ENCODE measurements around the gene AKT1S1.

AKT1S1 gene

GRCh38 chr19:49849433-49850220 is 27.5 kb downstream of the AKT1S1 start:
- Histone ChIP-seq H3K79me2 (ENCODE audit: control insufficient read depth, insufficient read depth, low read length, unreplicated experiment) (peaks cover 26% of the 10 kb centered on the region), H3K4me3 (ENCODE audit: low read depth, low read length) (peak overlapping the region; percentile 96), H3K27me3 (ENCODE audit: insufficient read depth, low read length) (no peaks in the 10 kb centered on the region), H3K27ac (ENCODE audit: low read depth, low read length) (no peak overlapping the region), H3K4me1 (ENCODE audit: control insufficient read depth, insufficient read depth, low read length, unreplicated experiment) (peaks cover 18% of the 10 kb centered on the region), H2AFZ (ENCODE audit: low read length, unreplicated experiment) (no peak overlapping the region), H3K36me3 (ENCODE audit: insufficient read depth, low read length) (no peaks in the 10 kb centered on the region)

- H3K4me3 ChIP-seq (ENCODE audit: low read depth, low read length), result no peak overlapping the region
- no peaks in the 10 kb centered on the region for H3K36me3 ChIP-seq (ENCODE audit: insufficient read depth, low read length)
- no peak overlapping the region for H3K27ac ChIP-seq (ENCODE audit: low read depth, low read length)
- no peaks in the 10 kb centered on the region for H3K27me3 ChIP-seq (ENCODE audit: insufficient read depth, low read length)
- H3K4me1 ChIP-seq (ENCODE audit: control insufficient read depth, insufficient read depth, low read length, unreplicated experiment), result peaks cover 18% of the 10 kb centered on the region
- H2AFZ ChIP-seq (ENCODE audit: low read length, unreplicated experiment), result no peak overlapping the region
- H3K79me2 ChIP-seq (ENCODE audit: control insufficient read depth, insufficient read depth, low read length, unreplicated experiment), result peaks cover 25% of the 10 kb centered on the region
These were observed 28.2 kb downstream of the AKT1S1 start for GRCh38 chr19:49848938-49849337.

DNA sequence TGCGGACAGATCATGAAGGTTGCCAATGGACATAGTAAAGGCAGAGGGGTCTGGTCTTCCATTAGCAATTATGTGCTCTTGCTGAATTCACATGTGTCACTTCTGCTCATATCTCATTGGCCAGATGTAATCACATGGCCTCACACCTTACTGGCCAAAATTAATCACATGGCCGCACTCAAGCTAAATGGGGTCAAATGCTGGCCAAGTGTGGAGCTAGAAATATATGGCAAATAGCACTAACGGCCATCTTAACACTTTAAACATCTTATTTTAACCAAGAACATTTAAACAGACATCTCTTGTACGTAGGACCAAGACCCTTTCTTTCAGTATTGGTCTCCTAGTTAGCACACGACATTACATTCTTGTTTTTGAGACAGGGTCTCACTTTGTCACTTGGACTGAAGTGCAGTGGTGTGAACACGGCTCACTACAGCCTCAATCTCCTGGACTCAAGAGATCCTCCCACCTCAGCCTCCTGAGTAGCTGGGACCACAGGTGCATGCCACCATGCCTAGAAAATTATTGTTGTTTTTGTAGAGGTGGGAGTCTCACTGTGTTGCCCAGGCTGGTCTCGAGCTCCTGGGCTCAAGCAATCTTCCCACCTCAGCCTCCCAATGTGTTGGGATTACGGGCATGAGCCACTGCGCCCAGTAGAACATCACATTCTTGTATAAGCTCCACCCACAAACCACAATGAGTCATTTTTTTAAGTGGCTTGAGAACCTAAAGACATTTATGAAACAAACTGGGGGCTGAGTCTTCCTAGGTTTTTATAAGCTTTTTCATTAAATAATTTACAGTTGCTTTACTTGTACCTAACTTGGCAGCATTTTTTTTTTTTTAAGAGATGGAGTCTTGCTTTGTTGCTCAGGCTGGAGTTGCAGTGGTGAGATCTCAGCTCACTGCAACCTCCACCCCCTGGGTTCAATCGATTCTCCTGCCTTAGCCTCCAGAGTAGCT is 29.1 kb downstream of the AKT1S1 start:
- H3K79me2 ChIP-seq (ENCODE audit: control insufficient read depth, insufficient read depth, low read length, unreplicated experiment), result peaks cover 19% of the 10 kb centered on the region
- peaks cover 18% of the 10 kb centered on the region for H3K4me1 ChIP-seq (ENCODE audit: control insufficient read depth, insufficient read depth, low read length, unreplicated experiment)
- no peaks in the 10 kb centered on the region for H3K27me3 ChIP-seq (ENCODE audit: insufficient read depth, low read length)
- H3K36me3 ChIP-seq (ENCODE audit: insufficient read depth, low read length), result no peaks in the 10 kb centered on the region
- no peak overlapping the region for H2AFZ ChIP-seq (ENCODE audit: low read length, unreplicated experiment)
- H3K27ac ChIP-seq (ENCODE audit: low read depth, low read length), result no peak overlapping the region
- no peak overlapping the region for H3K4me3 ChIP-seq (ENCODE audit: low read depth, low read length)

GRCh38 chr19:49846408-49846807 is 30.7 kb downstream of the AKT1S1 start:
- Histone ChIP-seq H3K27ac (ENCODE audit: low read depth, low read length) (no peak overlapping the region), H3K36me3 (ENCODE audit: insufficient read depth, low read length) (no peaks in the 10 kb centered on the region), H3K27me3 (ENCODE audit: insufficient read depth, low read length) (no peaks in the 10 kb centered on the region), H3K4me1 (ENCODE audit: control insufficient read depth, insufficient read depth, low read length, unreplicated experiment) (peaks cover 10% of the 10 kb centered on the region), H3K4me3 (ENCODE audit: low read depth, low read length) (no peak overlapping the region), H2AFZ (ENCODE audit: low read length, unreplicated experiment) (no peak overlapping the region), H3K79me2 (ENCODE audit: control insufficient read depth, insufficient read depth, low read length, unreplicated experiment) (peaks cover 5% of the 10 kb centered on the region)

DNA sequence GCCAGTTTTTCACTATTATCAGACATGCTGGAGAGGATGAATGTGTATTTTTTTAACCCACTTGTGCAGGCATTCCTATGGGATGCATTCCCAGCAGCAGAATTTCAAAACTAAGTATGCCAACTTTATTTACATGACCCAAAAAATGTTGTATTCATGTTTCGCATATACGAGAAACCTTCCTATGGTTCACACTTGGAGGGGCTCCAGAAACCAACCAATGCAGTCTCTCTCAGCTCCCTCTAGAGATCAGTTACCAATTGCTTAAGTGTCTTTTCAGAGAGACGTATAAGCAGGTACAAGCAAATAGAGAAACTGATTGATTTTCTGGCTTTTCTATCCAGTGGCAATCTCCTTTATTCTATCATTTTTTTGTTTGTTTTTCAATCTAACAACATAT is 31.7 kb downstream of the AKT1S1 start:
- Histone ChIP-seq H3K4me3 (ENCODE audit: low read depth, low read length) (no peak overlapping the region), H2AFZ (ENCODE audit: low read length, unreplicated experiment) (no peak overlapping the region), H3K27ac (ENCODE audit: low read depth, low read length) (no peak overlapping the region), H3K79me2 (ENCODE audit: control insufficient read depth, insufficient read depth, low read length, unreplicated experiment) (peaks cover 5% of the 10 kb centered on the region), H3K36me3 (ENCODE audit: insufficient read depth, low read length) (no peaks in the 10 kb centered on the region), H3K27me3 (ENCODE audit: insufficient read depth, low read length) (no peaks in the 10 kb centered on the region), H3K4me1 (ENCODE audit: control insufficient read depth, insufficient read depth, low read length, unreplicated experiment) (peaks cover 10% of the 10 kb centered on the region)

- no peak overlapping the region for H3K4me3 ChIP-seq (ENCODE audit: low read depth, low read length)
- peaks cover 10% of the 10 kb centered on the region for H3K4me1 ChIP-seq (ENCODE audit: control insufficient read depth, insufficient read depth, low read length, unreplicated experiment)
- no peaks in the 10 kb centered on the region for H3K79me2 ChIP-seq (ENCODE audit: control insufficient read depth, insufficient read depth, low read length, unreplicated experiment)
- no peak overlapping the region for H2AFZ ChIP-seq (ENCODE audit: low read length, unreplicated experiment)
- no peak overlapping the region for H3K27ac ChIP-seq (ENCODE audit: low read depth, low read length)
- no peaks in the 10 kb centered on the region for H3K36me3 ChIP-seq (ENCODE audit: insufficient read depth, low read length)
- H3K27me3 ChIP-seq (ENCODE audit: insufficient read depth, low read length), result no peaks in the 10 kb centered on the region
These were observed 32.7 kb downstream of the AKT1S1 start for GRCh38 chr19:49844138-49845095.

DNA sequence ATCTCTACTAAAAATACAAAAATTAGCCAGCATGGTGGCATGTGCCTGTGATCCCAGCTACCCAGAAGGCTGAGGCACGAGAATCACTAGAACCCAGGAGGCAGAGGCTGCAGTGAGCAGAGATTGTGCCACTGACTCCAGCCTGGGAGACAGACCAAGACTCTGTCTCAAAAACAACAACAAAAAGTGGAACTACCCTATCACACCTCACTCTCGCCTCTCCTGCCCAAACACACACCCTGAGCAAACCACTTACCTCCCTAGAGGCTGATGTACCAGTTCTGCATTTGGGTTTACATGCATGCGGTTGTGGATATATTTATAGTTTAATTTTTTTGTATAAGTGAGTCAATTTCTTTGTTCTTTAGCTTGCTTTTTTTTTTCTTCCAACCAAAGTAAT is 33.9 kb downstream of the AKT1S1 start:
- Histone ChIP-seq H3K4me1 (ENCODE audit: control insufficient read depth, insufficient read depth, low read length, unreplicated experiment) (peaks cover 5% of the 10 kb centered on the region), H3K27me3 (ENCODE audit: insufficient read depth, low read length) (no peaks in the 10 kb centered on the region), H3K4me3 (ENCODE audit: low read depth, low read length) (no peak overlapping the region)

GRCh38 chr19:49840736-49841249 is 36.4 kb downstream of the AKT1S1 start:
- Histone ChIP-seq H3K36me3 (ENCODE audit: insufficient read depth, low read length) (no peaks in the 10 kb centered on the region), H3K27ac (ENCODE audit: low read depth, low read length) (no peak overlapping the region), H3K4me1 (ENCODE audit: control insufficient read depth, insufficient read depth, low read length, unreplicated experiment) (no peaks in the 10 kb centered on the region), H3K4me3 (ENCODE audit: low read depth, low read length) (no peak overlapping the region), H3K79me2 (ENCODE audit: control insufficient read depth, insufficient read depth, low read length, unreplicated experiment) (no peaks in the 10 kb centered on the region), H3K27me3 (ENCODE audit: insufficient read depth, low read length) (no peaks in the 10 kb centered on the region), H2AFZ (ENCODE audit: low read length, unreplicated experiment) (no peak overlapping the region)

More for the DNA sequence above, 33.9 kb downstream of the AKT1S1 start:
- Histone ChIP-seq H3K36me3 (ENCODE audit: insufficient read depth, low read length) (no peaks in the 10 kb centered on the region), H3K27ac (ENCODE audit: low read depth, low read length) (no peak overlapping the region), H3K79me2 (ENCODE audit: control insufficient read depth, insufficient read depth, low read length, unreplicated experiment) (no peaks in the 10 kb centered on the region), H2AFZ (ENCODE audit: low read length, unreplicated experiment) (no peak overlapping the region)

- Histone ChIP-seq H3K27ac (ENCODE audit: low read depth, low read length) (no peak overlapping the region), H2AFZ (ENCODE audit: low read length, unreplicated experiment) (no peak overlapping the region), H3K36me3 (ENCODE audit: insufficient read depth, low read length) (no peaks in the 10 kb centered on the region), H3K27me3 (ENCODE audit: insufficient read depth, low read length) (no peaks in the 10 kb centered on the region), H3K4me1 (ENCODE audit: control insufficient read depth, insufficient read depth, low read length, unreplicated experiment) (no peaks in the 10 kb centered on the region), H3K4me3 (ENCODE audit: low read depth, low read length) (no peak overlapping the region), H3K79me2 (ENCODE audit: control insufficient read depth, insufficient read depth, low read length, unreplicated experiment) (no peaks in the 10 kb centered on the region)
These were observed 36.8 kb downstream of the AKT1S1 start for GRCh38 chr19:49840321-49840720.

DNA sequence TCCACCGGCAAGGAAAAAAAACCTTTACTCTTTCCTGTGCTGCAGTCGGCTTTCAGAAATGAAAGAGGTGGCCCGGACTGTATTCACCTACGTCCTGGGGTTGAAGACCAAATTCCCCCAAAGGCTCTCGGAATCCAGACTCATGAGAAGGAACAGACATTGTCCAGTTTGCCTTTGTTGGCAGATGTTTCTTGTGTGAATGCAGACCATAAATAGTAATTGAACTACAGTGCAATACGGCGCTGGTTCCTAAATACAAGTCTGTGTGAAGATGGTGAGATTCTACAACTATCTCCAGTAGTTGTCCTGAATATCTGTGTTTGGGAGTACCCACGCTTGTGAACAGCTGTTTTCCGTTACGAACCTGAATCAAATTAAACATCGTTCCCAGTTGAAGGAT is 37.4 kb downstream of the AKT1S1 start:
- Histone ChIP-seq H3K36me3 (ENCODE audit: insufficient read depth, low read length) (no peaks in the 10 kb centered on the region), H3K27me3 (ENCODE audit: insufficient read depth, low read length) (no peaks in the 10 kb centered on the region), H3K4me3 (ENCODE audit: low read depth, low read length) (no peak overlapping the region), H3K79me2 (ENCODE audit: control insufficient read depth, insufficient read depth, low read length, unreplicated experiment) (no peaks in the 10 kb centered on the region), H3K27ac (ENCODE audit: low read depth, low read length) (no peak overlapping the region), H3K4me1 (ENCODE audit: control insufficient read depth, insufficient read depth, low read length, unreplicated experiment) (no peaks in the 10 kb centered on the region), H2AFZ (ENCODE audit: low read length, unreplicated experiment) (no peak overlapping the region)

Data from ACC112 (cell line).